HG03066 (cell line): ENCODE measurements around the gene PEBP1.
A peak's percentile ranks its signal among the peaks of the same experiment; 100 is the strongest.
"Not testable (repeated sequence)": the region's sequence is repeated elsewhere in the genome, so short reads cannot be mapped to it uniquely, and the experiment has no call there.

Source experiments
- ATAC-seq: cut with Tn5 transposase; IDR thresholded peaks from one replicate; pipeline ENCODE4 v1.9.1; 2021; ENCODE audit warnings: low read depth; ENCODE audit not compliant: unreplicated experiment

Gene PEBP1

GRCh38 chr12:118129436-118129835 is 6.5 kb upstream of the PEBP1 start:
- ATAC-seq, result not testable (repeated sequence)

GRCh38 chr12:118136559-118137003 is 657 bp downstream of the PEBP1 start:
- peak; percentile 44 for ATAC-seq

GRCh38 chr12:118137148-118137678 is 1.3 kb downstream of the PEBP1 start:
- ATAC-seq, result no peak

- no peak for ATAC-seq
These were observed 4.9 kb downstream of the PEBP1 start for GRCh38 chr12:118140825-118141224.

GRCh38 chr12:118144499-118144898 is 8.6 kb downstream of the PEBP1 start:
- no peak for ATAC-seq

GRCh38 chr12:118145113-118145797 is 9.3 kb downstream of the PEBP1 start:
- no peak for ATAC-seq

- no peak for ATAC-seq
These were observed 9.9 kb downstream of the PEBP1 start for GRCh38 chr12:118145798-118146156.

- no peak for ATAC-seq
These were observed 12.4 kb downstream of the PEBP1 start for GRCh38 chr12:118148287-118148686.

- no peak for ATAC-seq
These were observed 14.7 kb downstream of the PEBP1 start for GRCh38 chr12:118150625-118151024.

GRCh38 chr12:118151755-118152154 is 15.8 kb downstream of the PEBP1 start:
- no peak for ATAC-seq

GRCh38 chr12:118160536-118160935 is 24.6 kb downstream of the PEBP1 start:
- no peak for ATAC-seq

- ATAC-seq, result no peak
These were observed 29.0 kb downstream of the PEBP1 start for GRCh38 chr12:118164798-118165486.

GRCh38 chr12:118166946-118167345 is 31.0 kb downstream of the PEBP1 start:
- peak; percentile 99 for ATAC-seq

GRCh38 chr12:118175823-118176447 is 40.0 kb downstream of the PEBP1 start:
- peak; percentile 92 for ATAC-seq

GRCh38 chr12:118183155-118183554 is 47.2 kb downstream of the PEBP1 start:
- no peak for ATAC-seq

GRCh38 chr12:118183711-118184110 is 47.8 kb downstream of the PEBP1 start:
- no peak for ATAC-seq

GRCh38 chr12:118185602-118186397 is 49.9 kb downstream of the PEBP1 start:
- ATAC-seq, result no peak

- no peak for ATAC-seq
These were observed 52.0 kb downstream of the PEBP1 start for GRCh38 chr12:118187751-118188435.

- ATAC-seq, result no peak
These were observed 52.9 kb downstream of the PEBP1 start for GRCh38 chr12:118188690-118189371.
